H54 (cell line): Measurements from ENCODE around the gene STX5.
"Not testable (repeated sequence)": the region's sequence is repeated elsewhere in the genome, so short reads cannot be mapped to it uniquely, and the experiment has no call there.

Experiments
- DNase-seq: peaks from one replicate; pipeline ENCODE4 v3.0.0; 2011; ENCODE audit warnings: low spot score, mixed read lengths; ENCODE audit not compliant: insufficient read length
- FAIRE-seq: peaks from 3 replicates; lab custom pipeline; 2011; peaks lifted over from hg19 to GRCh38; lab: Jason Lieb, UNC
- POLR2A ChIP-seq: IDR thresholded peaks from 2 replicates; pipeline ENCODE4 v1.6.1; 2011; ENCODE audit warnings: low read depth, mild to moderate bottlenecking, low read length

STX5 gene

DNA sequence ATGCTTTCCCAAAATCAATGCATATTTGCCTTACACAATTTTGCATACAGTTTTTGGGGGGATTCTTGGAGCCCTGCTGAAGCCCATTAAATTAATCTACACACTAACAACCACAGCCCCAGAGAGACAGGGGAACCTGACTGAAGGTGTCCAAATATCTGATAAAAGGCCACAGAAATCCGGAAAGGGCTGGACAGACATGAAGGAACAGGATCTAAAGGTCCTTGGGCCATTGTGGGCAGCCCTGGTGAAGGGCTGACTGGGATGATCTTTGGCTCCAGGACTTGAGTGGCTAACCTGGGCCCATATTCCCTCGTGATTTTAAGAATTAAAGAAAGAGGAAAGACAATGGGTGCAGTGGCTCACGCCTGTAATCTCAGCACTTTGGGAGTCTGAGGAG, 14.3 kb upstream of the STX5 start:
- FAIRE-seq (no peak), DNase-seq (no peak)
- no peak for TF ChIP-seq POLR2A

- DNase-seq (no peak), FAIRE-seq (no peak)
- TF ChIP-seq POLR2A = no peak
These were observed 12.3 kb upstream of the STX5 start for GRCh38 chr11:62844154-62844553.

DNA sequence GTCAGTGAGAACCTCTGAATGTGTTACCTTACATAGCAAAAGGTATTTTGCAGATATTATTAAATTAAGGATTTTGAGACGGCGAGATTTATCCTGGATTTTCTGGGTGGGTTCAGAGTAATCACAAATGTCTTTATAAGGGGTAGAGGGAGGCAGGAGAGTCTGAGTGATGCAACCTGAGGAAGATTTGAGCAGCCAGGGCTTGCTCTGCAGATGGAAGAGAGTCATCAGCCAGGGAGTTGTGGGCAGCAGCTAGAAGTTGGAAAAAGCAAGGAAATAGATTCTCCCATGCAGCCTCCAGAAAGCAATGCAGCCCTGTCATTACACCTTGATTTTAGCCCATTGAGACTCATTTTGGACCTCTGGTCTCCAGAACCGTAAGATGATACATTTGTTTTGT, 11.6 kb upstream of the STX5 start:
- no peak for FAIRE-seq
- DNase-seq = no peak
- TF ChIP-seq POLR2A = no peak

- not testable (repeated sequence) for FAIRE-seq, DNase-seq
These were observed 11.0 kb upstream of the STX5 start for GRCh38 chr11:62842891-62843290.

GRCh38 chr11:62842171-62842741, 10.4 kb upstream of the STX5 start:
- DNase-seq = no peak
- no peak for TF ChIP-seq POLR2A
- no peak for FAIRE-seq

GRCh38 chr11:62841361-62842170, 9.7 kb upstream of the STX5 start:
- TF ChIP-seq POLR2A = peak; percentile 99
- peak; percentile 38 for FAIRE-seq
- peak; percentile 74 for DNase-seq

DNA sequence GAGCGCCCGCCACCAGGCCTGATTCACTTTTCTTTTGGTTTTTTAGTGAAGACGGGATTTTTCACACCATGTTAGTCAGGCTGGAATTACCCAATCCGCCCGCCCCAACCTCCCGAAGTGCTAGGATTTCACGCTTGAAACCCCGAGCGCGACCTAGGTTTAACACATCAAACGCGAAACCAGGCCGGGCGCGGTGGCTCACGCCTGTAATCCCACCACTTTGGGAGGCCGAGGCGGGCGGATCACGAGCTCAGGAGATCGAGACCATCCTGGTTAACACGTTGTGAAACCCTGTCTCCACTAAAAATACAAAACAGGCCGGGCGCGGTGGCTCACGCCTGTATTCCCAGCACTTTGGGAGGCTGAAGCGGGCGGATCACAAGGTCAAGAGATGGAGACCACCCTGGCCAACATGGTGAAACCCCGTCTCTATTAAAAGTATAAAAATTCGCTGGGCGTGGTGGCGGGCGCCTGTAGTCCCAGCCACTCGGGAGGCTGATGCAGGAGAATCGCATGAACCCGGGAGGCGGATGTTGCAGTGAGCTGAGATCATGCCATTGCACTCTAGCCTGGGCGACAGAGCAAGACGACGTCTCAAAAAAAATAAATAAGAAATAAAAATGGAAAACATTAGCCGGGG, 9.0 kb upstream of the STX5 start:
- peak; percentile 60 for TF ChIP-seq POLR2A
- DNase-seq, FAIRE-seq: not testable (repeated sequence)

DNA sequence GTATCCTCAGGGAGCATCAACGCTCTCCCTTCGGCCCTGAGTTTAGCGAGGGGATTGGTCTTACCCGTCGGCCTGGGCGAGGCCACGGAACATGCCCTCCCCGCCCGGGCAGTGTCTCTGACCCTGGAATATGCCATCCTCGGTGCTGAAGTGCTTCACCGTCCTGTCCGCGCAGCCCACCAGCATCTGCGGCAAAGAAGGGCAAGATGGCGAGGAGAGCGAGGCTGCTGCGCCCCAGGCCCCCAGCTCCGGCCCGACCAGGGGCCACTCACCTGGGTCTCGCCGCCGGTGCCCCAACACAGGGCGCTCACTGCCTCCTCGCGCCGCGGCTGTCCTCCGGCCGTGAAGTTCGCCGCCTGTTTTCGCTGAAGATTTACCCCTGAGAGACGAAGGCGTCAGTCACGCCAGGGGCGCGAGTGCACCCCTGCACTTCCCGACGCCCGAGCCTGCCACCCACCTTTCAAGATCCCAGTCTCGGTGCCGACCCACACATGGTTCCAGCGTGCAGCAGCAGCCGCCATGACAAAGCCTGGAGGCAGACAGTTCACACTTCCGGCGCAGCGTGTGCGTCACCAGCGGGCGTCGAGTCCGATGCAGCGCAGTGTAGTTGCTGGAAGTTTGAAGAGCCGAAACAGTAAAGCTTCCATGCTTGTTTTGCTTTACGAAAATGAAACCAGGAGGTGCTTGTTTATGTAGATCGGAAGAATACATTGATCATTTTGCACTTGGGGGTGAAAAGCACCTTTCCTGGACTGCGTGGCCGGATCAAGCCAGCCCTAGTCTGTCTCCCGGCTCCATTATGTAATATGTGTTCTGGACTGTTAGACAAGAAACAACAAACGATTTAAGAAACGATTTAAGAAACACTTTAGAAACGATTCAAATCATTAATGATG, 7.4 kb upstream of the STX5 start, which contains the start of gene WDR74:
Gene WDR74, minus strand, starts transcription at position 541 of the 896 bp plus-strand sequence. Its CDS starts 20 bp downstream, at position 521.
- no peak for FAIRE-seq
- TF ChIP-seq POLR2A = peak; percentile 95

GRCh38 chr11:62835336-62835735, 3.5 kb upstream of the STX5 start:
- no peak for FAIRE-seq
- no peak for DNase-seq
- TF ChIP-seq POLR2A = no peak

More for the DNA sequence above, 7.4 kb upstream of the STX5 start, which contains the start of gene WDR74:
- DNase-seq = peak; percentile 71

DNA sequence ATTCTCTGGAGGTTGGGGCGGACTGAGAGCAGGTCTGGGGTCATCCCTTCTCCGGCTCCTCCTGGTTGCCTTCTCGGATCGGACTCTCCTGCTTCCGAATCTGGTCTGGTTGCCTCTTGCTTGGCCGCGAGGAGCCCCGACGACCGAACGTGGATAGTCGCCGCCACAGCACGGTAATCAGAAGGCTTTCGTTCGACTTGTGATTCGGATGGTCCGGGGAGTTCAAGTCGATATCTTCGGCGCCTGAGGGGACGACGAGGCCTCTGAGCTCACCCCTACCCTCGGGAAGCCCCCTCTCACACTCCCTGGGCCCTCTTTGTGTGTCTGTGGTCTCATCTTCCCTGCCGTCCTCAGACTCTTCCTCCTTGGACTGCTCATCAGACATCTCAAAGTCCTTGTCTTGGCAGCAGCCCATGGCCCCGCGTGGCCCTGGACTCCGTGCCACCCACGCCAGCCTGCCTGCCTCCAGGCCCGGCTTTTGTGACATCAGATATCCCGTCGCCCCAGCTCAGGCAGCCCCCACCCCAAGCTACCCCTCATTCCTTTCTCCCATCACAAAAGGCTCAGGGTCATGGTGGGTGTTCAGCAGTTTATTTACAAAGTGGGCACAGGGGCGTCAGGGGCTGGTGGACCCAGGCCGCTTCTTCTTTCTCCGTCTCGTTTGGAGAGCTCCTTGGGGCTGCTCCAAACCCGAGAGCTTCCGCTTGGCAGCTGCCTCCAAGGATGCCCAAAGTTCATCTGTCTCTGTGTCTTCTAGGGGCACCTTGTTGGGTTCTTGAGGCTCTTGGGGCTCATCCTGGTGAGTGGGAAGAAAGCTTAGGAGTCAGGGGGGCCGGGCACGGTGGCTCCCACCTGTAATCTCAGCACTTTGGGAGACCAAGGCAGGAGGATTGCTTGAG, 734 bp upstream of the STX5 start, which contains the start of gene TEX54:
Gene TEX54, minus strand, starts transcription at position 506 of the 899 bp plus-strand sequence.
- DNase-seq = peak; percentile 33

DNA sequence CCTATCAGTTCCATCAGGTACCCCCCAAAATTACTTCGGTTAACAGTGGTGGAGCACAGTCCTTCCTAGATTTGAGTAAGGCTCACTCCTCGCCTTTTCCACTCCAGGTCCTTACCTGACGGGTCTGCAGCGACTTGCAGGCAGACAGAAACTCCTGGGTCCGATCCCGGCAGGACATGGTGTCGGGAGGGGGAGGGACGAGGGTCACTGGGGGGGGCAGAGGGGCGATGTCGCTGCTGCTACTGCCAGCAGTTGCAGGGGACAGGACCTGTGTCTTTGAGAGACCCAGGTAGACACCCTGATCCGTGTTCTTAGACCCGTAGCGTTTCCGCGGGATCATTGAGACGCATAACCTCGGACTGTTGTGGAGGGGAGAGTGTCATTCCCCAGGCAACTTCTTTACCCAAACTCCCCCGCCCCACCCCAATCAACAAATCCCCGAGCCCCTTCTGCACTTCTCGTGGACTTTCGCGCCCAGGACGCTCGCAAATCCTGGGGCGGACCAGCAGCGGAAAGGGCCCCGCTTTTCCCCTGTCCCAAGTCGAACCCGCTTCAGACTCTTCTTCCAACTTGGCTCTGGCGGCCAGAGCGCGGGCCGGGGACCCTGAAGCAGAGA, 839 bp downstream of the STX5 start:
- FAIRE-seq = no peak
- peak; percentile 26 for DNase-seq
- TF ChIP-seq POLR2A = no peak

More for the DNA sequence above, 734 bp upstream of the STX5 start, which contains the start of gene TEX54:
- no peak for TF ChIP-seq POLR2A
- no peak for FAIRE-seq

GRCh38 chr11:62828130-62828529, 3.7 kb downstream of the STX5 start:
- not testable (repeated sequence) for FAIRE-seq, DNase-seq
